Fibroblast of lung (primary cell): Measurements from ENCODE around the gene UBE2M. TPM values are rescaled to one million over a fixed set of nuclear protein-coding genes. Genes with fewer than 3 reads are reported as not detected.

ENCODE experiments used
- DNase-seq, 2 donors: peaks; one replicate each; pipeline versions ENCODE4 v3.0.0 to v3.0.0-alpha.2; 2010; ENCODE audit warnings: low read depth in 2 of 2
- H2AFZ ChIP-seq: 2 replicates; pipeline ENCODE4 v1.5.1; 2012; ENCODE audit warnings: low read length, control low read depth, inconsistent platforms
- H3K27ac ChIP-seq: 2 replicates; pipeline ENCODE4 v1.5.1; 2011; ENCODE audit warnings: low read length, control low read depth; ENCODE audit not compliant: insufficient read depth
- H3K27me3 ChIP-seq: 2 replicates; pipeline ENCODE4 v1.5.1; 2011; ENCODE audit warnings: mild to moderate bottlenecking, low read length; ENCODE audit not compliant: control insufficient read depth, insufficient read depth
- H3K36me3 ChIP-seq: 2 replicates; pipeline ENCODE4 v1.5.1; 2011; ENCODE audit warnings: low read length; ENCODE audit not compliant: control insufficient read depth, insufficient read depth
- H3K4me1 ChIP-seq: 2 replicates; pipeline ENCODE4 v1.5.1; 2011; ENCODE audit warnings: low read length; ENCODE audit not compliant: control insufficient read depth, insufficient read depth; ENCODE audit errors: extremely low read depth
- H3K4me2 ChIP-seq: 2 replicates; pipeline ENCODE4 v1.5.1; 2011; ENCODE audit warnings: low read length, control low read depth; ENCODE audit not compliant: insufficient read depth; ENCODE audit errors: extremely low read depth
- H3K4me3 ChIP-seq, 4 experiments: fragments of 200-600 bp in 1 of 4; sonication (generic) in 1 of 4; replicated peaks in 1 of 4; 2 replicates each; pipeline ENCODE4 v1.5.1; 2011 to 2016; ENCODE audit warnings: low read length in 4 of 4, low read depth in 3 of 4, mild to moderate bottlenecking in 3 of 4, control low read depth in 2 of 4, inconsistent platforms in 1 of 4, mixed read lengths in 1 of 4; ENCODE audit not compliant: insufficient read depth in 1 of 4; ENCODE audit errors: control extremely low read depth in 1 of 4
- H3K79me2 ChIP-seq: 2 replicates; pipeline ENCODE4 v1.5.1; 2012; ENCODE audit warnings: mild to moderate bottlenecking, low read length, inconsistent platforms; ENCODE audit not compliant: control insufficient read depth, insufficient read depth
- H3K9ac ChIP-seq: 2 replicates; pipeline ENCODE4 v1.5.1; 2011; ENCODE audit warnings: mild to moderate bottlenecking, low read length, control low read depth; ENCODE audit not compliant: insufficient read depth
- H3K9me3 ChIP-seq: 2 replicates; pipeline ENCODE4 v1.5.1; 2012; ENCODE audit warnings: low read depth, low read length; ENCODE audit not compliant: control insufficient read depth, insufficient read depth
- H4K20me1 ChIP-seq: 2 replicates; pipeline ENCODE4 v1.5.1; 2011; ENCODE audit warnings: low read length; ENCODE audit not compliant: control insufficient read depth, insufficient read depth; ENCODE audit errors: extremely low read depth
- CTCF ChIP-seq, 2 donors: IDR thresholded peaks in 1 of 2; conservative IDR thresholded peaks in 1 of 2; 1 replicate in 1 of 2; 2 replicates in 1 of 2; pipeline ENCODE4 v1.5.1; 2011 to 2012; ENCODE audit warnings: low read length in 2 of 2, control low read depth in 1 of 2, inconsistent platforms in 1 of 2, low read depth in 1 of 2, mild to moderate bottlenecking in 1 of 2
- EZH2 ChIP-seq: IDR thresholded peaks from 2 replicates; pipeline ENCODE4 v1.5.1; 2012; ENCODE audit warnings: low read length, control low read depth, mild to moderate bottlenecking; ENCODE audit errors: missing control alignments
- polyA plus RNA-seq, 2 donors: library from polyadenylated mRNA; depleted of rRNA in 1 of 2; stranded (reverse) in 1 of 2; unstranded in 1 of 2; fragments of >200 nt; gene quantifications; 2 replicates each; pipeline ENCODE4 v1.2.1, GENCODE V29; 2011 to 2012; ENCODE audit warnings: missing spikeins in 1 of 2
- total RNA-seq: library from RNA; depleted of rRNA; stranded (reverse); fragments of >200 nt; gene quantifications from 2 replicates; pipeline ENCODE4 v1.2.1, GENCODE V29; 2014

Gene UBE2M
- total and polyA plus RNA-seq, 2 donors (not counting 1 experiment from before 2014, with no cell fraction given): 73.6 to 73.7 TPM

GRCh38 chr19:58549664-58550361, 8.6 kb downstream of the UBE2M start:
- no peak for TF ChIP-seq CTCF (conservative IDR thresholded peaks at IDR 0.05 in 1 of 2, IDR thresholded peaks at IDR 0.05 in 1 of 2; ENCODE audit: low read depth in 1 of 2, low read length in 2 of 2)
- TF ChIP-seq EZH2: no peak
- peaks cover 56% of the 10 kb centered on the region for H3K36me3 ChIP-seq
- H3K9ac ChIP-seq: no peak overlapping the region
- H3K27ac ChIP-seq: no peak overlapping the region
- DNase-seq: no peak
- H3K79me2 ChIP-seq: peaks cover 58% of the 10 kb centered on the region
- H3K4me1 ChIP-seq: peaks cover 17% of the 10 kb centered on the region
- H3K4me3 ChIP-seq: no peak overlapping the region
- no peak overlapping the region for H2AFZ ChIP-seq
- H4K20me1 ChIP-seq: peaks cover 7% of the 10 kb centered on the region
- H3K27me3 ChIP-seq: no peaks in the 10 kb centered on the region
- no peaks in the 10 kb centered on the region for H3K9me3 ChIP-seq
- H3K4me2 ChIP-seq: no peak overlapping the region

DNA sequence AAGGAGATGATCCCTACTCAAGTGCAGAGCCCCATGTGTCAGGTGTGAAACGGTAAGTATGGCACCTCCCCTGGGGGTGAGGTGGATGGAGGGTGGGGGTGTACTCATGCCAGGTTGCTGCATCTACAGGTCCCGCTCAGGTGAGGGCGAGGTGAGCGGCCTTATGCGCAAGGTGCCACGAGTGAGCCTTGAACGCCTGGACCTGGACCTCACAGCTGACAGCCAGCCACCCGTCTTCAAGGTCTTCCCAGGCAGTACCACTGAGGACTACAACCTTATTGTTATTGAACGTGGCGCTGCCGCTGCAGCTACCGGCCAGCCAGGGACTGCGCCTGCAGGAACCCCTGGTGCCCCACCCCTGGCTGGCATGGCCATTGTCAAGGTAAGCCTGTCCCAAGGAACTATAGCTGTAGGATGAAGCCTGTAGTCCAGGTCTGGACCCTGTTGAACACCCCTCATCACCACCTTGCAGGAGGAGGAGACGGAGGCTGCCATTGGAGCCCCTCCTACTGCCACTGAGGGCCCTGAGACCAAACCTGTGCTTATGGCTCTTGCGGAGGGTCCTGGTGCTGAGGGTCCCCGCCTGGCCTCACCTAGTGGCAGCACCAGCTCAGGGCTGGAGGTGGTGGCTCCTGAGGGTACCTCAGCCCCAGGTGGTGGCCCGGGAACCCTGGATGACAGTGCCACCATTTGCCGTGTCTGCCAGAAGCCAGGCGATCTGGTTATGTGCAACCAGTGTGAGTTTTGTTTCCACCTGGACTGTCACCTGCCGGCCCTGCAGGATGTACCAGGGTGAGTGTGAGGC, 9.3 kb downstream of the UBE2M start:
- TF ChIP-seq CTCF (conservative IDR thresholded peaks at IDR 0.05 in 1 of 2, IDR thresholded peaks at IDR 0.05 in 1 of 2; ENCODE audit: low read depth in 1 of 2, low read length in 2 of 2) (no peak), EZH2 (no peak)
- Histone ChIP-seq H2AFZ (no peak overlapping the region), H3K9ac (no peak overlapping the region), H3K9me3 (no peaks in the 10 kb centered on the region), H3K27me3 (no peaks in the 10 kb centered on the region), H3K36me3 (peaks cover 56% of the 10 kb centered on the region), H3K27ac (no peak overlapping the region), H4K20me1 (peaks cover 7% of the 10 kb centered on the region), H3K79me2 (peaks cover 55% of the 10 kb centered on the region), H3K4me1 (peaks cover 15% of the 10 kb centered on the region), H3K4me3 (no peak overlapping the region), H3K4me2 (no peak overlapping the region)
- DNase-seq: no peak
